Hepatic stellate cell (primary cell): ENCODE measurements around the gene EDC3.
"Not testable (repeated sequence)": the region's sequence is repeated elsewhere in the genome, so short reads cannot be mapped to it uniquely, and the experiment has no call there.

Source experiments
- DNase-seq: peaks from one replicate; pipeline ENCODE4 v3.0.0; 2011; ENCODE audit warnings: low spot score

Gene EDC3

GRCh38 chr15:74709892-74710291 is 14.1 kb upstream of the EDC3 start:
- no peak for DNase-seq

- no peak for DNase-seq
These were observed 13.2 kb upstream of the EDC3 start for GRCh38 chr15:74709011-74709410.

GRCh38 chr15:74696808-74697207 is 984 bp upstream of the EDC3 start:
- DNase-seq = no peak

GRCh38 chr15:74696398-74696729 is 540 bp upstream of the EDC3 start:
- no peak for DNase-seq

- DNase-seq = no peak
These were observed 3.5 kb downstream of the EDC3 start for GRCh38 chr15:74692327-74692726.

- no peak for DNase-seq
These were observed 12.1 kb downstream of the EDC3 start for GRCh38 chr15:74683758-74684157.

GRCh38 chr15:74682954-74683353 is 12.9 kb downstream of the EDC3 start:
- no peak for DNase-seq

- no peak for DNase-seq
These were observed 15.4 kb downstream of the EDC3 start for GRCh38 chr15:74680456-74680855.

GRCh38 chr15:74676801-74677200 is 19.0 kb downstream of the EDC3 start:
- DNase-seq = no peak

- DNase-seq = no peak
These were observed 21.7 kb downstream of the EDC3 start for GRCh38 chr15:74674161-74674560.

GRCh38 chr15:74669627-74670026 is 26.2 kb downstream of the EDC3 start:
- no peak for DNase-seq

- DNase-seq = no peak
These were observed 27.8 kb downstream of the EDC3 start for GRCh38 chr15:74667975-74668374.

- no peak for DNase-seq
These were observed 31.2 kb downstream of the EDC3 start for GRCh38 chr15:74664670-74665069.

GRCh38 chr15:74664028-74664616 is 31.7 kb downstream of the EDC3 start:
- peak; percentile 23 for DNase-seq

- no peak for DNase-seq
These were observed 32.4 kb downstream of the EDC3 start for GRCh38 chr15:74663303-74664027.

GRCh38 chr15:74662064-74662860 is 33.6 kb downstream of the EDC3 start:
- no peak for DNase-seq

- not testable (repeated sequence) for DNase-seq
These were observed 34.5 kb downstream of the EDC3 start for GRCh38 chr15:74661280-74661679.

GRCh38 chr15:74657846-74658245 is 38.0 kb downstream of the EDC3 start:
- peak; percentile 51 for DNase-seq

- no peak for DNase-seq
These were observed 38.8 kb downstream of the EDC3 start for GRCh38 chr15:74656935-74657535.

GRCh38 chr15:74655424-74655823 is 40.4 kb downstream of the EDC3 start:
- no peak for DNase-seq

- DNase-seq = peak; percentile 79
These were observed 42.3 kb downstream of the EDC3 start for GRCh38 chr15:74653426-74654102.

- DNase-seq = no peak
These were observed 44.5 kb downstream of the EDC3 start for GRCh38 chr15:74651242-74651741.
